Memory B cell (primary cell): ENCODE data around the gene ADGRG1.

Experiments used
- ATAC-seq: fragments of 150-1000 bp; cut with Tn5 transposase; 2 replicates; pipeline ENCODE4 v1.10.0; 2021; ENCODE audit warnings: low read depth, mild to moderate bottlenecking, moderate library complexity
- DNase-seq, 2 donors: peaks; one replicate each; pipeline ENCODE4 v3.0.0; 2022; ENCODE audit warnings: low spot score in 2 of 2
- H3K27ac Mint-ChIP-seq: one replicate; pipeline ENCODE4 v1.8.0; 2022; ENCODE audit warnings: mild to moderate bottlenecking, moderate library complexity, mixed read lengths
- H3K27me3 Mint-ChIP-seq: one replicate; pipeline ENCODE4 v1.8.0; 2022; ENCODE audit warnings: mixed read lengths
- H3K36me3 Mint-ChIP-seq: one replicate; pipeline ENCODE4 v1.8.0; 2022; ENCODE audit warnings: mild to moderate bottlenecking, mixed read lengths
- H3K4me1 Mint-ChIP-seq: one replicate; pipeline ENCODE4 v1.8.0; 2022; ENCODE audit warnings: mixed read lengths
- H3K4me3 Mint-ChIP-seq: one replicate; pipeline ENCODE4 v1.8.0; 2022; ENCODE audit warnings: mild to moderate bottlenecking, moderate library complexity, mixed read lengths
- H3K9me3 Mint-ChIP-seq: one replicate; pipeline ENCODE4 v1.8.0; 2022; ENCODE audit warnings: mixed read lengths

Gene ADGRG1

GRCh38 chr16:57651344-57652333, 23.2 kb downstream of the ADGRG1 start:
- Mint-ChIP-seq H3K4me1 (peaks cover 18% of the 10 kb centered on the region), H3K36me3 (no peaks in the 10 kb centered on the region), H3K27me3 (peaks cover 5% of the 10 kb centered on the region), H3K4me3 (no peak overlapping the region), H3K27ac (no peak overlapping the region), H3K9me3 (no peaks in the 10 kb centered on the region)
- DNase-seq, result no peak
- ATAC-seq, result no peak

DNA sequence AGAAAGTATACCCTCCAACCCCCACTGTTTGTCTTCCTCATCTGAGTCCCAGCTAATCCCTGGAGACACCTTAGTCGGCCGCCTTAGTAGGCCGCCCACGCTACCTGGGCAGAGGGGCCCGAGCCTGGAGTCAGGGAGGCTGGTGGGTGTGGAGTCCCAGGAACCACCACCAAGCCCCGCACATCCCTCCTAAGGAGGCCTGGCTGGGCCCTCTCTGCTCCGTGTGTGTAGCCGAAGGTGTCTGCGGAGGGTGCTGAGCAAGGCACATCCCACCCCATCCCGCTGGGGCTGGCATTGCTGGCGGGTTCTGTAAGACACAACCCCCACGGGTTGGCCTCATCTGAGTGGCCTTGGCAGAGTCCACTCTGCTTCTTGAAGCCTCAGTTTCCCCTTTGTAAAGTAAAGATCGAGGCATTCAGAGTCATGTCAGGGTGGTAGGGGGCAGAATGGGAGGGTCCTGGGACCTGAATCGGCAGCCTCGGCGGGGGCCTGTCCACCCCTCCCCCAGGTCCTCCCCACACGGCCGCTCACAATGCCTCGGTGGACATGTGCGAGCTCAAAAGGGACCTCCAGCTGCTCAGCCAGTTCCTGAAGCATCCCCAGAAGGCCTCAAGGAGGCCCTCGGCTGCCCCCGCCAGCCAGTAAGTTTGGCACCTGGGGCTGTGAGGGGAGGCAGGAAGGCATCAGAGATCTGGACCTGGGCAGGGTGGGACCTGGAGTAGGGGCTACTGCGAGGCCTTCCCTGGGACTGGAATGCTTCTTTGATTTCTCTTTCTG, 24.5 kb downstream of the ADGRG1 start:
- no peak for ATAC-seq
- no peaks in the 10 kb centered on the region for H3K36me3 Mint-ChIP-seq
- peaks cover 5% of the 10 kb centered on the region for H3K27me3 Mint-ChIP-seq
- H3K4me3 Mint-ChIP-seq, result no peak overlapping the region
- DNase-seq, result no peak
- peaks cover 9% of the 10 kb centered on the region for H3K4me1 Mint-ChIP-seq
- no peak overlapping the region for H3K27ac Mint-ChIP-seq
- H3K9me3 Mint-ChIP-seq, result no peaks in the 10 kb centered on the region

DNA sequence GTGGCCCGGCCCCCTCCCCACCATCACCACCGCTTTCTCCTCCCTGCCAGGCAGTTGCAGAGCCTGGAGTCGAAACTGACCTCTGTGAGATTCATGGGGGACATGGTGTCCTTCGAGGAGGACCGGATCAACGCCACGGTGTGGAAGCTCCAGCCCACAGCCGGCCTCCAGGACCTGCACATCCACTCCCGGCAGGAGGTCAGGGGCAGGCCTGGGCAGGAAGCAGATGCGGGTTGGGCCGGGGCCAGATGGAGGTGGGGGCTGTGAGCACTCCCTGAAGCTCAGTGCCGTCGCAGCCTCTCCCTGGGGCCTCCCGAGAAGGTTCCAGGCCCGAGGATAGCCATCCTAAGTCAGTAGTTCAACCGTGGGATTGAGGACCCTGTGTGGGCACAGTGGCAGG, 25.5 kb downstream of the ADGRG1 start:
- no peaks in the 10 kb centered on the region for H3K36me3 Mint-ChIP-seq
- no peak overlapping the region for H3K4me3 Mint-ChIP-seq
- H3K4me1 Mint-ChIP-seq, result peaks cover 4% of the 10 kb centered on the region
- DNase-seq (no peak), ATAC-seq (no peak)
- no peak overlapping the region for H3K27ac Mint-ChIP-seq
- peaks cover 5% of the 10 kb centered on the region for H3K27me3 Mint-ChIP-seq
- no peaks in the 10 kb centered on the region for H3K9me3 Mint-ChIP-seq

DNA sequence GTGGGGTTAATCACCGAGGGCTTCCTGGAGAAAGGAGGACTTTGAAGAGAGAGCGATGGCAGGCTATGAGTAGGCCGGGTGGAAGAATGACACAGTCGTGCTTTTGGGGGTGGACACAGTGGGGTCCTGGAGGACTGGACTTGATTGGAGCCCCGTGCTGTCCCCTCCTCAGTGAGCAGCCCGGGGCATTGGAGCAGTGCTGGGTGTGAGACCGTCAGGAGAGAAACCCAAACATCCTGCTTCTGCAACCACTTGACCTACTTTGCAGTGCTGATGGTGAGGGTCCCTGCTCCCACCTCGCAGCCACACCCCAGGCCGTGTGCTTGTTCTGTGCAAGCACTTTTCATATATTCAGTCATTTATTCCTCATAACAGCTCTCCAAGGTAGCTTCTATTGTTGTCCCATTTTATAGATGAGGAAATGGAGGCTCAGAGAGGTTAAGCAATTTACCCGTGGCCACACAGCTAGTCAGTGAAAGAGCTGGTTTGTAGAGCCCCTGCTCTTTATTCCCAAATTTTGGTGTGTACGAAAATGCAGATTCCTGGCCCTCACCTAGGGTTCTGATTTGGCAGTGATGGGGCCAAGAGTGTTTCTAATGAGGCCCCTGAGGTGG, 28.0 kb downstream of the ADGRG1 start:
- H3K4me1 Mint-ChIP-seq, result peaks cover 2% of the 10 kb centered on the region
- no peak overlapping the region for H3K27ac Mint-ChIP-seq

DNA sequence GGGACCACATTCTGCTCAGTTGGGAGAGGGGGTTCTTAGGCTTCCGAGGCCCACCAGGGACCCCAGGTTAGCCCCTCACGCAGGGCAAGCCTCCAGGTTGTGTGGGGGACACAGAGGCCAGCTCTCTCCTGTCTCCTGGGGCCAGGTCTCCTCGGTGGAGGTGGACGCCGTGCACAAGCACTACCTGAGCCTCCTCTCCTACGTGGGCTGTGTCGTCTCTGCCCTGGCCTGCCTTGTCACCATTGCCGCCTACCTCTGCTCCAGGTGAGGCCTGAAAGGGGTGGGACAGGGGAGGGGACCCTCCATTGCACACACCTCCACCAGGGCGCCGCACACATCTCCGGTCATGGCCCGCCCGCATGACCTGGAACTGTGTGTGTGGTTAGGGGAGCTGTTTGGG, 28.8 kb downstream of the ADGRG1 start:
- no peak overlapping the region for H3K27ac Mint-ChIP-seq
- H3K4me1 Mint-ChIP-seq, result peaks cover 2% of the 10 kb centered on the region
- H3K36me3 Mint-ChIP-seq, result no peaks in the 10 kb centered on the region
- H3K4me3 Mint-ChIP-seq, result no peak overlapping the region
- no peak for ATAC-seq
- no peaks in the 10 kb centered on the region for H3K9me3 Mint-ChIP-seq
- no peak for DNase-seq
- H3K27me3 Mint-ChIP-seq, result peaks cover 6% of the 10 kb centered on the region

More for the DNA sequence above, 28.0 kb downstream of the ADGRG1 start:
- ATAC-seq (no peak), DNase-seq (no peak)
- H3K27me3 Mint-ChIP-seq, result peaks cover 5% of the 10 kb centered on the region
- no peaks in the 10 kb centered on the region for H3K9me3 Mint-ChIP-seq
- no peak overlapping the region for H3K4me3 Mint-ChIP-seq
- H3K36me3 Mint-ChIP-seq, result no peaks in the 10 kb centered on the region

DNA sequence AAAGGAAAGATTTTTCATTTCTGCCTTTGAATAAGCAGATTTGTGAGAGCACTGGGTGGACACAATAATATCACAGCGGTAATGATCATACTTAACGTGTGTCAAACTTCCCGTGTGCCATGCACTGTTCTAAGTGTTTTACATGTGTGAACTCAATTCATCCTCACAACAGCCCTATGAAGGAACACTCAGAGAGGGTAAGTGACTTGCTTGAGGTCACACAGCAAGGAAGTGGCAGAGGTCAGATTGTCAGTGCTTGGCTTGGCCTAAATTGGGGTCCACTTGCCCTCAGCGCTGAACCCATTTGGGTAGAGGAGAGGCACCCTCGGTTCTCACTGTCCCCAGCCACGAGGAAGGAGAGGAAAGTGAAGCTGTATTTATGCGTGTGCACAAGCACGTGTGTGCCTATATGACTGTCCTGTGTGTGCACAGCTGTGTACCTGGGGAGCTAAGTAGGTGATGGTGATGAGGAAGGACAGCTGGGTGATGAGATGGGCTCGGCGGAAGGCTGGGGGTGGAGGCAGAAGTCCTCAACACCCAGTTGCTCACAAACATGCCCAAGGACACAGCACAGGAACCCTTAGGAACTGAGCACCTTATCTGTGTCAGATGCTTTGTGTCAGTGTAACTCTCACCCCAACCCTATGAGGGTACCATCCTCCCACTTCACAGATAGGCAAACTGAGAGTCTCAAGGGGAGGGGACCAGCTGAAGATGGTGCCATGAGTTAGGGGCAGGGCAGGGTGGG, 29.9 kb downstream of the ADGRG1 start:
- H3K36me3 Mint-ChIP-seq, result no peaks in the 10 kb centered on the region

DNA sequence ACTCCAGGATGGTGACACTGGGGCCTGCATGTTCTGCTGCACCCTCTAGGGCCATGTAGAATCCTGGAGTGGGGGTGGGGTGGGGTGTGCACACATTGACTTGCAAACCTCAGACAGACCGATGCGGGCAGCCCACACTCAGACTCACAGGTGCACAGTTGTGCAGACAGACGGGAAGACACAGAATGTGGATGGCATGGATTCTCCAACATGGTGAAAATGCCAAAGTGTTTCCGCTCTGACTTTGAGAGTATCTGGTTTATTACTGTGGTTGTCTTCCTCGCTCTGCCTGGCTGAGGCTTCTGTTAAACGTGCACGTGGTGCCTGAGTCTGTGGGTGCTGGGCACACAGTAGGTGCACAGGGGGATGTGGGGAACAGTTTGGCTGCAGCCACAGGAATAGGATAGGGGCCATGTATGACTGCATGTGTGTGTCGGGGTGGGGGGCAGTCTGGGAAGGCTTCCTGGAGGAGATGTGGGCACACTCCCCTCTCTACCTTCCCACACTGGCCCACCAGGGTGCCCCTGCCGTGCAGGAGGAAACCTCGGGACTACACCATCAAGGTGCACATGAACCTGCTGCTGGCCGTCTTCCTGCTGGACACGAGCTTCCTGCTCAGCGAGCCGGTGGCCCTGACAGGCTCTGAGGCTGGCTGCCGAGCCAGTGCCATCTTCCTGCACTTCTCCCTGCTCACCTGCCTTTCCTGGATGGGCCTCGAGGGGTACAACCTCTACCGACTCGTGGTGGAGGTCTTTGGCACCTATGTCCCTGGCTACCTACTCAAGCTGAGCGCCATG, 30.6 kb downstream of the ADGRG1 start:
- H3K36me3 Mint-ChIP-seq, result no peaks in the 10 kb centered on the region
- H3K4me1 Mint-ChIP-seq, result no peaks in the 10 kb centered on the region
- DNase-seq, result no peak
- H3K4me3 Mint-ChIP-seq, result no peak overlapping the region
- H3K9me3 Mint-ChIP-seq, result no peaks in the 10 kb centered on the region
- peaks cover 3% of the 10 kb centered on the region for H3K27me3 Mint-ChIP-seq
- ATAC-seq, result no peak
- no peak overlapping the region for H3K27ac Mint-ChIP-seq

More for the DNA sequence above, 29.9 kb downstream of the ADGRG1 start:
- Mint-ChIP-seq H3K9me3 (no peaks in the 10 kb centered on the region), H3K27ac (no peak overlapping the region), H3K4me3 (no peak overlapping the region), H3K4me1 (peaks cover 2% of the 10 kb centered on the region), H3K27me3 (peaks cover 6% of the 10 kb centered on the region)
- ATAC-seq (no peak), DNase-seq (no peak)

DNA sequence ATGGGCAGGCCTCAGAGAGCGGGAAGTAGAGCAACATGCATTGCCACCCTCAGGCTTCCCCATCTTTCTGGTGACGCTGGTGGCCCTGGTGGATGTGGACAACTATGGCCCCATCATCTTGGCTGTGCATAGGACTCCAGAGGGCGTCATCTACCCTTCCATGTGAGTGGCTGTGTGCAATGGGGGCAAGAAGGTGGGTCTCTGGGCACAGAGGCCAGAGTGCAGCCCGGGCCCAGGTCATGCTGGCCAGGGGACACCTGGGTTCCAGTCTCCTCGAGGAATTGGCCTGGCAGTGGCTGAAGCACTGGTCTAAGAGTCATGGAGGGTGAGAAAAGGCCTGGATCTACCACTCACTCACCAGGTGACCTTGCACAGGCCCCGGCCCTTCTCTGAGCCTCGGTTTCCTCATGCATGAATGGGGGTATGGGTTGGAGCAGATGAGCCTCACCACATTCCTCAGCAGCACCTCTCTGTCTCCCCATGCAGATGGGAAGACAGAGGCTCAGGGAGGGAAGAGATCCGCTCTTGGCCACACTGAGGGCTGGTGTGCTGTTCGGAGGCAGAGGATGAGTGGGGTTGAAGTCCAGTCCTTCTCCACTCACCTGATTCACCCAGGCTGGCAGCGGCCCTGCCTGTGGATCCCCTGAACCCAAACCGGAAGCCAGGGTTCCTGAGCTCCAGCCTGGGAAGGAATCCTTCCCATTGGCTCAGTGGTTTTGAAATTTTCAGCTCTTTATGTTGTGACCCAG, 32.5 kb downstream of the ADGRG1 start:
- Mint-ChIP-seq H3K36me3 (no peaks in the 10 kb centered on the region), H3K27ac (no peak overlapping the region)
- no peak for ATAC-seq

GRCh38 chr16:57661510-57661909, 33.1 kb downstream of the ADGRG1 start:
- H3K36me3 Mint-ChIP-seq, result no peaks in the 10 kb centered on the region

More for the DNA sequence above, 32.5 kb downstream of the ADGRG1 start:
- no peak overlapping the region for H3K4me3 Mint-ChIP-seq
- H3K4me1 Mint-ChIP-seq, result no peaks in the 10 kb centered on the region
- H3K27me3 Mint-ChIP-seq, result peaks cover 2% of the 10 kb centered on the region
- DNase-seq, result no peak
- no peaks in the 10 kb centered on the region for H3K9me3 Mint-ChIP-seq

GRCh38 chr16:57661936-57662906, 33.8 kb downstream of the ADGRG1 start:
- Mint-ChIP-seq H3K27me3 (peaks cover 2% of the 10 kb centered on the region), H3K36me3 (no peaks in the 10 kb centered on the region), H3K4me1 (no peaks in the 10 kb centered on the region), H3K4me3 (no peak overlapping the region), H3K27ac (no peak overlapping the region), H3K9me3 (no peaks in the 10 kb centered on the region)
- ATAC-seq, result no peak
- no peak for DNase-seq

More at GRCh38 chr16:57661510-57661909, 33.1 kb downstream of the ADGRG1 start:
- Mint-ChIP-seq H3K4me1 (no peaks in the 10 kb centered on the region), H3K27ac (no peak overlapping the region), H3K27me3 (peaks cover 2% of the 10 kb centered on the region), H3K9me3 (no peaks in the 10 kb centered on the region), H3K4me3 (no peak overlapping the region)
- no peak for ATAC-seq
- DNase-seq, result no peak

DNA sequence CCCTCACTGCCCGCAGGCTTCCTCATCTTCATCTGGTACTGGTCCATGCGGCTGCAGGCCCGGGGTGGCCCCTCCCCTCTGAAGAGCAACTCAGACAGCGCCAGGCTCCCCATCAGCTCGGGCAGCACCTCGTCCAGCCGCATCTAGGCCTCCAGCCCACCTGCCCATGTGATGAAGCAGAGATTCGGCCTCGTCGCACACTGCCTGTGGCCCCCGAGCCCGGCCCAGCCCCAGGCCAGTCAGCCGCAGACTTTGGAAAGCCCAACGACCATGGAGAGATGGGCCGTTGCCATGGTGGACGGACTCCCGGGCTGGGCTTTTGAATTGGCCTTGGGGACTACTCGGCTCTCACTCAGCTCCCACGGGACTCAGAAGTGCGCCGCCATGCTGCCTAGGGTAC, 35.0 kb downstream of the ADGRG1 start:
- Mint-ChIP-seq H3K4me3 (no peak overlapping the region), H3K36me3 (no peaks in the 10 kb centered on the region), H3K27me3 (peaks cover 2% of the 10 kb centered on the region), H3K27ac (no peak overlapping the region), H3K4me1 (no peaks in the 10 kb centered on the region), H3K9me3 (no peaks in the 10 kb centered on the region)
- DNase-seq (no peak), ATAC-seq (no peak)
